Transverse colon (tissue), 4 donors: ENCODE data around the gene MICAL2. TPM values are rescaled to one million over a fixed set of nuclear protein-coding genes. Genes with fewer than 3 reads are reported as not detected.

Experiments
- DNase-seq: peaks from one replicate; pipeline ENCODE4 v3.0.0-alpha.2; 2019
- H3K27ac ChIP-seq, 4 donors: fragments of 200-600 bp; sonication (generic); 2 replicates each; pipeline ENCODE4 v1.5.1; 2016 to 2018; ENCODE audit warnings: inconsistent platforms in 4 of 4
- H3K27me3 ChIP-seq: fragments of 200-600 bp; sonication (generic); 2 replicates; pipeline ENCODE4 v1.5.1; 2017; ENCODE audit warnings: inconsistent platforms
- H3K36me3 ChIP-seq, 4 donors: fragments of 200-600 bp; sonication (generic); 2 replicates each; pipeline ENCODE4 v1.5.1; 2017 to 2019; ENCODE audit warnings: inconsistent platforms in 4 of 4
- H3K4me1 ChIP-seq, 4 donors: fragments of 200-600 bp; sonication (generic); 2 replicates each; pipeline ENCODE4 v1.5.1; 2017 to 2020; ENCODE audit warnings: inconsistent platforms in 4 of 4
- H3K4me3 ChIP-seq, 4 donors: fragments of 200-600 bp; sonication (generic); 1 replicate in 1 of 4; 2 replicates in 3 of 4; pipeline versions ENCODE4 v1.5.1 to v1.6.1; 2017 to 2019; ENCODE audit warnings: inconsistent platforms in 4 of 4
- H3K9me3 ChIP-seq, 2 donors: fragments of 200-600 bp; sonication (generic); 2 replicates each; pipeline ENCODE4 v1.5.1; 2017 to 2019; ENCODE audit warnings: inconsistent platforms in 2 of 2
- EP300 ChIP-seq: sonication (generic); formaldehyde crosslinking; IDR thresholded peaks from one replicate; pipeline ENCODE4 v1.6.1; 2017; ENCODE audit warnings: antibody characterized with exemption, low read depth
- POLR2A ChIP-seq: fragments of 450-650 bp; IDR thresholded peaks from one replicate; pipeline ENCODE4 v1.6.1; 2016; ENCODE audit warnings: antibody characterized with exemption, mild to moderate bottlenecking, moderate library complexity
- POLR2AphosphoS5 ChIP-seq, 3 donors: sonication (generic); formaldehyde crosslinking; IDR thresholded peaks; one replicate each; pipeline ENCODE4 v1.6.1; 2016; ENCODE audit warnings: antibody characterized with exemption in 3 of 3
- WGBS, 2 donors: methylation state at CpG; one replicate each; pipeline ENCODE4 v1.1.5; 2018; ENCODE audit warnings: low coverage in 1 of 2; 5-methylcytosine and 5-hydroxymethylcytosine counted together
- in situ Hi-C, 4 donors: fragments of 200-750 bp; cut with MboI; loops; one replicate each; pipeline versions ENCODE4 v1.15.0 to v1.15.1; 2017; ENCODE audit warnings: low sequenced_read_pairs in 3 of 4, low pct_ligation_motif_present in 1 of 4, low pct_unique_long_range_greater_than_20kb in 1 of 4
- intact Hi-C: fragments of 100-400 bp; cut with DNase I; formaldehyde crosslinking; loops from one replicate; pipeline ENCODE4 v1.15.1; 2023; ENCODE audit warnings: low total_unique reads
- total RNA-seq, 4 donors: library from RNA; depleted of rRNA; stranded (reverse); fragments of >200 nt; gene quantifications; one replicate each; pipeline ENCODE4 v1.1.0, GENCODE V29; 2016
- TF ChIP-seq, protein P1 (sequence below), 5 experiments: fragments of 200-600 bp in 3 of 5; fragments of 450-650 bp in 2 of 5; sonication (generic) in 3 of 5; IDR thresholded peaks; 1 replicate in 2 of 5; 2 replicates in 3 of 5; pipeline ENCODE4 v1.5.1; 2016 to 2017; ENCODE audit warnings: antibody characterized with exemption in 5 of 5, inconsistent platforms in 3 of 5, mild to moderate bottlenecking in 2 of 5, moderate library complexity in 1 of 5

Gene MICAL2
- total RNA-seq, 4 donors from 2014 or later: 309 to 483 (median 316) TPM

DNA sequence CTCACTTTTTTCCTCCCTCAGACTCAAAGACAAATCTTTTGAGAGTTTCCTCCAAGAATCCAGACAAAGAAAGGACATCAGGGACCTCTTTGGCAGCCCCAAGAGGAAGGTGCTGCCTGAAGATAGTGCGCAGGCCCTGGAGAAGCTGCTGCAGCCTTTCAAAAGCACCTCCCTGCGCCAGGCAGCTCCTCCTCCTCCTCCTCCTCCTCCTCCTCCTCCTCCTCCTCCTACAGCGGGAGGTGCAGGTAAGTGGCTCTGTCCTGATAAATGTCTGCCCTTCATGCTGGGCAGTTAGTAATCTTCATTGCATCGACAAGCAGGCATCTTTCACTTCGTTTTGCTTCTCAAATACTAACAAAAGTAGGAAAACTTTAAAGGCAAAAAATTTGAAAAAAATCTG is 184.2 kb downstream of the MICAL2 start:
- Histone ChIP-seq H3K27ac (no peak overlapping the region), H3K4me3 (no peak overlapping the region), H3K27me3 (no peaks in the 10 kb centered on the region), H3K4me1 (no peaks in the 10 kb centered on the region), H3K9me3 (peaks cover 0 to 4% of the 10 kb centered on the region in 2 donors), H3K36me3 (peaks cover 0 to 15% (median 0%) of the 10 kb centered on the region in 4 donors)
- intact Hi-C loops: no loop called here
- in situ Hi-C loops: loop anchor here in 3 of 4 donors (25.0 kb wide), 2 partner anchors 357 to 507 kb away; no protein-coding TSS in a partner anchor
- TF ChIP-seq, protein P1, sequence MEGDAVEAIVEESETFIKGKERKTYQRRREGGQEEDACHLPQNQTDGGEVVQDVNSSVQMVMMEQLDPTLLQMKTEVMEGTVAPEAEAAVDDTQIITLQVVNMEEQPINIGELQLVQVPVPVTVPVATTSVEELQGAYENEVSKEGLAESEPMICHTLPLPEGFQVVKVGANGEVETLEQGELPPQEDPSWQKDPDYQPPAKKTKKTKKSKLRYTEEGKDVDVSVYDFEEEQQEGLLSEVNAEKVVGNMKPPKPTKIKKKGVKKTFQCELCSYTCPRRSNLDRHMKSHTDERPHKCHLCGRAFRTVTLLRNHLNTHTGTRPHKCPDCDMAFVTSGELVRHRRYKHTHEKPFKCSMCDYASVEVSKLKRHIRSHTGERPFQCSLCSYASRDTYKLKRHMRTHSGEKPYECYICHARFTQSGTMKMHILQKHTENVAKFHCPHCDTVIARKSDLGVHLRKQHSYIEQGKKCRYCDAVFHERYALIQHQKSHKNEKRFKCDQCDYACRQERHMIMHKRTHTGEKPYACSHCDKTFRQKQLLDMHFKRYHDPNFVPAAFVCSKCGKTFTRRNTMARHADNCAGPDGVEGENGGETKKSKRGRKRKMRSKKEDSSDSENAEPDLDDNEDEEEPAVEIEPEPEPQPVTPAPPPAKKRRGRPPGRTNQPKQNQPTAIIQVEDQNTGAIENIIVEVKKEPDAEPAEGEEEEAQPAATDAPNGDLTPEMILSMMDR (IDR thresholded peaks at IDR 0.05): no peak
- TF ChIP-seq POLR2AphosphoS5 (IDR thresholded peaks at IDR 0.05): no peak
- TF ChIP-seq EP300: no peak
- TF ChIP-seq POLR2A: no peak
- WGBS, 2 donors: 89 to 93% methylated on average over 5 of the region's 5 CpGs
- no peak for DNase-seq

DNA sequence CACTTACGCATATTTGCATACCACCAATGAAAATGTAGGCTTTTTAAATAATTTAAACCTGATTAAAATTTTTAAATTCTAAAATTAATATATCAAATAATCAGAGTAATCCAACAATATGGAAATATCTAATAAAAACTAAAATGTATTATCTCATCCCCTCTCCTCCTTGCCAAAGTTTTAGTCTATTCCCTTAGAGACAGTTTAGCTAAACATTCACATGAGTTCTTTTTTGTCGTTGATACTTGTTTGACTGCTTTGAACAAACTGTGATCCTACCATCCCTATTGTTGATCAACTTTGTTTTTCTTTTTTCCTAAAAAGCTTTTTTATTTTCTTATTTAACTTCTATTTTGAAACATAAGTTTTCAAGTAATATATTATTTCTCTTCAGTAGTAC is 185.6 kb downstream of the MICAL2 start:
- Histone ChIP-seq H3K4me1 (no peaks in the 10 kb centered on the region), H3K27ac (no peak overlapping the region), H3K9me3 (peaks cover 0 to 4% of the 10 kb centered on the region in 2 donors), H3K36me3 (peaks cover 0 to 15% (median 0%) of the 10 kb centered on the region in 4 donors), H3K4me3 (no peak overlapping the region), H3K27me3 (no peaks in the 10 kb centered on the region)
- TF ChIP-seq, protein P1 (IDR thresholded peaks at IDR 0.05): no peak
- TF ChIP-seq POLR2A: no peak
- TF ChIP-seq POLR2AphosphoS5 (IDR thresholded peaks at IDR 0.05): no peak
- no peak for TF ChIP-seq EP300
- in situ Hi-C loops (loop anchor here in 3 of 4 donors (25.0 kb wide), 2 partner anchors 359 to 509 kb away; no protein-coding TSS in a partner anchor), intact Hi-C loops (no loop called here)
- DNase-seq: no peak
- 78 to 87% methylated on average over 2 of the region's 2 CpGs for WGBS, 2 donors

GRCh38 chr11:12298610-12299009 is 188.2 kb downstream of the MICAL2 start:
- Histone ChIP-seq H3K27ac (no peak overlapping the region), H3K27me3 (no peaks in the 10 kb centered on the region), H3K4me1 (no peaks in the 10 kb centered on the region), H3K36me3 (peaks cover 0 to 15% (median 0%) of the 10 kb centered on the region in 4 donors), H3K9me3 (peaks cover 0 to 4% of the 10 kb centered on the region in 2 donors), H3K4me3 (no peak overlapping the region)
- DNase-seq: no peak
- no peak for TF ChIP-seq POLR2A
- TF ChIP-seq EP300: no peak
- TF ChIP-seq POLR2AphosphoS5 (IDR thresholded peaks at IDR 0.05): no peak
- TF ChIP-seq, protein P1 (IDR thresholded peaks at IDR 0.05): no peak
- intact Hi-C loops (no loop called here), in situ Hi-C loops (loop anchor here in 3 of 4 donors (25.0 kb wide), 2 partner anchors 361 to 511 kb away; no protein-coding TSS in a partner anchor)
- WGBS, 2 donors: 91 to 100% methylated on average over 3 of the region's 3 CpGs

DNA sequence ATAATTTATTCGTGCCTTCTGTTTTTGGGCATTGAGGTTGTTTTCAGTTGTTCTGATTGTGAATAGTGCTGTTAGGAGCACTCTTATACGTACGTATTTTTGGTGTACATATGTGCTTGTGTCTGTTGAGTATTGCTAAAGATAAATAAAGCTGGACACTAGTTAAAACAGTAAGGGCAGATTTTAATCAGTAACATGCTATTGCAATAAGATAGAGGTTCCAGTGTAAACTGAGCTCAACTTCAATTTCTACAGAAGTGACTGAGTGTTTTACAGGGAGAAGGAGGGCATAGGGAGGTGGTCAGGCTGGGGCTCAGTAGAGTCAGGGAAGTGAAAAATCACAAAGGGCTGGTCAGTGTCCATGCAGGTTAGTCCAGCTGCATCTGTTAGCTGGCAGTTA is 191.0 kb downstream of the MICAL2 start:
- in situ Hi-C loops: no loop called here
- Histone ChIP-seq H3K4me1 (no peaks in the 10 kb centered on the region), H3K27ac (no peak overlapping the region), H3K4me3 (no peak overlapping the region), H3K36me3 (peaks cover 0 to 15% (median 0%) of the 10 kb centered on the region in 4 donors), H3K27me3 (no peaks in the 10 kb centered on the region), H3K9me3 (peaks cover 0 to 4% of the 10 kb centered on the region in 2 donors)
- WGBS, 2 donors: 91 to 92% methylated on average over 3 of the region's 3 CpGs
- TF ChIP-seq, protein P1 (IDR thresholded peaks at IDR 0.05): no peak
- TF ChIP-seq EP300 (no peak), POLR2AphosphoS5 (IDR thresholded peaks at IDR 0.05) (no peak), POLR2A (no peak)
- no peak for DNase-seq
- intact Hi-C loops: no loop called here
